GM23338 (cell line): ENCODE measurements around the gene MFNG. TPM values are rescaled to one million over a fixed set of nuclear protein-coding genes. Genes with fewer than 3 reads are reported as not detected.

Experiments used
- ATAC-seq: fragments of 200-7000 bp; cut with Tn5 transposase; 3 replicates; pipeline ENCODE4 v1.9.1; 2020
- DNase-seq: peaks from one replicate; pipeline ENCODE4 v3.0.0-alpha.2; 2015; ENCODE audit warnings: low spot score
- H2AFZ ChIP-seq: fragments of 200-600 bp; sonication (generic); 2 replicates; pipeline ENCODE4 v1.8.0; 2016; ENCODE audit warnings: antibody characterized with exemption, mild to moderate bottlenecking, moderate library complexity
- H3F3A ChIP-seq: fragments of 200-600 bp; sonication (generic); replicated peaks from 2 replicates; pipeline ENCODE4 v1.8.0; 2017; ENCODE audit warnings: antibody characterized with exemption, mixed run types, low read depth
- H3K27ac ChIP-seq: fragments of 200-600 bp; sonication (generic); 2 replicates; pipeline ENCODE4 v1.6.1; 2016; ENCODE audit warnings: low read depth
- H3K27me3 ChIP-seq: fragments of 200-600 bp; sonication (generic); 2 replicates; pipeline ENCODE4 v1.8.0; 2016; ENCODE audit warnings: mild to moderate bottlenecking, mixed run types, moderate library complexity; ENCODE audit not compliant: insufficient read depth
- H3K36me3 ChIP-seq: fragments of 200-600 bp; sonication (generic); 2 replicates; pipeline ENCODE4 v1.8.0; 2016; ENCODE audit warnings: mild to moderate bottlenecking; ENCODE audit not compliant: insufficient read depth
- H3K4me1 ChIP-seq: fragments of 200-600 bp; sonication (generic); 2 replicates; pipeline ENCODE4 v1.8.0; 2016; ENCODE audit warnings: mild to moderate bottlenecking, moderate library complexity; ENCODE audit not compliant: insufficient read depth
- H3K4me2 ChIP-seq: fragments of 200-600 bp; sonication (generic); 2 replicates; pipeline ENCODE4 v1.7.1; 2017; ENCODE audit warnings: mixed run types
- H3K4me3 ChIP-seq: fragments of 200-600 bp; sonication (generic); 2 replicates; pipeline ENCODE4 v1.6.1; 2016; ENCODE audit warnings: mixed run types
- H3K79me2 ChIP-seq: fragments of 200-600 bp; sonication (generic); replicated peaks from 2 replicates; pipeline ENCODE4 v1.8.0; 2017; ENCODE audit warnings: mild to moderate bottlenecking; ENCODE audit not compliant: insufficient read depth
- H3K9me2 ChIP-seq: fragments of 200-600 bp; sonication (generic); 2 replicates; pipeline ENCODE4 v1.8.0; 2017; ENCODE audit not compliant: insufficient read depth
- H4K20me1 ChIP-seq: fragments of 200-600 bp; sonication (generic); replicated peaks from 2 replicates; pipeline ENCODE4 v1.8.0; 2017; ENCODE audit warnings: mild to moderate bottlenecking; ENCODE audit not compliant: insufficient read depth
- H3K27ac Mint-ChIP-seq: 2 replicates; pipeline ENCODE4 v1.8.0; 2020; ENCODE audit warnings: inconsistent platforms, mild to moderate bottlenecking, moderate library complexity, mixed read lengths
- H3K27me3 Mint-ChIP-seq: 3 replicates; pipeline ENCODE4 v1.8.0; 2022; ENCODE audit warnings: low read depth, mild to moderate bottlenecking, moderate library complexity, mixed read lengths, inconsistent platforms; ENCODE audit not compliant: insufficient read depth, poor library complexity
- H3K36me3 Mint-ChIP-seq: 3 replicates; pipeline ENCODE4 v1.8.0; 2021; ENCODE audit warnings: low read depth, mild to moderate bottlenecking, inconsistent platforms, moderate library complexity, mixed read lengths
- H3K4me1 Mint-ChIP-seq: 3 replicates; pipeline ENCODE4 v1.8.0; 2020; ENCODE audit warnings: mild to moderate bottlenecking, inconsistent platforms, mixed read lengths
- H3K4me3 Mint-ChIP-seq: 3 replicates; pipeline ENCODE4 v1.8.0; 2021; ENCODE audit warnings: moderate library complexity, mild to moderate bottlenecking, inconsistent platforms, mixed read lengths
- H3K9me3 Mint-ChIP-seq: 3 replicates; pipeline ENCODE4 v1.8.0; 2020; ENCODE audit warnings: moderate library complexity, mild to moderate bottlenecking, inconsistent platforms, mixed read lengths
- CREB1 ChIP-seq: fragments of 250-450 bp; sonication (Bioruptor Pico); IDR thresholded peaks from 2 replicates; pipeline ENCODE4 v1.5.0; 2020; ENCODE audit warnings: low read depth, mild to moderate bottlenecking, moderate library complexity
- EZH2 ChIP-seq: fragments of 200-600 bp; sonication (generic); IDR thresholded peaks from one replicate; pipeline ENCODE4 v1.8.0; 2017; ENCODE audit warnings: antibody characterized with exemption, mild to moderate bottlenecking, low read depth; ENCODE audit not compliant: unreplicated experiment
- EZH2phosphoT487 ChIP-seq: fragments of 200-600 bp; sonication (generic); IDR thresholded peaks from one replicate; pipeline ENCODE4 v1.8.1; 2018; ENCODE audit warnings: antibody characterized with exemption; ENCODE audit not compliant: unreplicated experiment
- JUNB ChIP-seq: IDR thresholded peaks from one replicate; pipeline ENCODE4 v1.6.1; 2016; ENCODE audit warnings: antibody characterized with exemption; ENCODE audit not compliant: unreplicated experiment
- NANOG ChIP-seq: IDR thresholded peaks from 2 replicates; pipeline ENCODE4 v1.6.1; 2016; ENCODE audit warnings: antibody characterized with exemption, borderline replicate concordance
- POLR2AphosphoS5 ChIP-seq: IDR thresholded peaks from 2 replicates; pipeline ENCODE4 v1.6.1; 2016; ENCODE audit warnings: antibody characterized with exemption, low read depth
- STAT1 ChIP-seq: IDR thresholded peaks from one replicate; pipeline ENCODE4 v1.6.1; 2016; ENCODE audit warnings: antibody characterized with exemption; ENCODE audit not compliant: unreplicated experiment
- ZNF114 ChIP-seq: fragments of 250-450 bp; sonication (Bioruptor Pico); IDR thresholded peaks from 2 replicates; pipeline ENCODE4 v1.5.0; 2020; ENCODE audit warnings: mild to moderate bottlenecking, moderate library complexity
- ZNF331 ChIP-seq: fragments of 250-450 bp; sonication (Bioruptor Pico); IDR thresholded peaks from 2 replicates; pipeline ENCODE4 v1.5.0; 2020; ENCODE audit warnings: low read depth, mild to moderate bottlenecking, moderate library complexity
- polyA plus RNA-seq: library from polyadenylated mRNA; unstranded; fragments of >200 nt; fragmentation: Nextera tagmentation; extraction: Ambion mirVana; gene quantifications from 2 replicates; pipeline ENCODE4 v1.2.1, GENCODE V29; 2016
- total RNA-seq: library from RNA; depleted of rRNA; stranded (reverse); fragments of >200 nt; shearing (Covaris generic); gene quantifications from 2 replicates; pipeline ENCODE4 v1.2.3, GENCODE V29; 2014
- TF ChIP-seq, protein P1 (sequence below): fragments of 250-450 bp; sonication (Bioruptor Pico); IDR thresholded peaks from 2 replicates; pipeline ENCODE4 v1.5.0; 2020; ENCODE audit warnings: mild to moderate bottlenecking, moderate library complexity
- TF ChIP-seq, protein P2 (sequence below): IDR thresholded peaks from 2 replicates; pipeline ENCODE4 v1.6.1; 2016; ENCODE audit warnings: antibody characterized with exemption
- TF ChIP-seq, protein P3 (sequence below): IDR thresholded peaks from one replicate; pipeline ENCODE4 v1.6.1; 2018; ENCODE audit warnings: antibody characterized with exemption; ENCODE audit not compliant: unreplicated experiment
- TF ChIP-seq, protein P4 (sequence below), 2 experiments: fragments of 200-600 bp in 1 of 2; sonication (generic) in 1 of 2; conservative IDR thresholded peaks; 2 replicates each; pipeline versions ENCODE4 v1.5.1 to v1.6.1; 2016 to 2017; ENCODE audit warnings: antibody characterized with exemption in 2 of 2, low read depth in 2 of 2, mild to moderate bottlenecking in 2 of 2, moderate library complexity in 1 of 2

MFNG gene
- total and polyA plus RNA-seq, 2 experiments from 2014 or later, result 1.4 to 1.9 TPM

DNA sequence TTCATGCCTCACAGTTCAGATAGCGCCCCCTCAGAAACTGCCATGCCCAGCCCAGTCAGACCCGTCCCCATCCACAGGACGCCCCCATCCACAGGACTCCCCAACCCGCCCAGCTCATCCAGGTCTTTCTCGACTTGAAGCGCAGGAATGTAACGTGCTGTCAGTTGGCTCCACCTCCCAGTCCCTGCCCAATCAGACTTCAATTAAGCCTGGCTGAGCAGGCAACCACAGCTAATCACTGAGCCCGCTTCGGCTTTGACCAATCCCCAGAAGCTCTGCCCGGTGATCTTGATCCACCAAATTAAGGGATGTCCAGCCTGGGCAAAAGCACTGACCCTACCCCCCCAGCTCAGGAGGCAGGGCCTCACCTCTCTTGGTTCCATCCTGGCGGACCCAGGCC lies 10.5 kb upstream of the MFNG start:
- H3K27ac ChIP-seq, result no peak overlapping the region
- H3K9me3 Mint-ChIP-seq, result no peaks in the 10 kb centered on the region
- no peaks in the 10 kb centered on the region for H3K27me3 ChIP-seq
- peaks cover 32% of the 10 kb centered on the region for H3K4me1 Mint-ChIP-seq
- no peak overlapping the region for H3K4me2 ChIP-seq
- no peaks in the 10 kb centered on the region for H3K79me2 ChIP-seq
- TF ChIP-seq CREB1 (CRISPR knock-in tag) (no peak), ZNF114 (no peak), STAT1 (no peak), JUNB (no peak), ZNF331 (CRISPR knock-in tag) (no peak), EZH2 (no peak), POLR2AphosphoS5 (no peak), NANOG (no peak), EZH2phosphoT487 (no peak)
- TF ChIP-seq, protein P1, sequence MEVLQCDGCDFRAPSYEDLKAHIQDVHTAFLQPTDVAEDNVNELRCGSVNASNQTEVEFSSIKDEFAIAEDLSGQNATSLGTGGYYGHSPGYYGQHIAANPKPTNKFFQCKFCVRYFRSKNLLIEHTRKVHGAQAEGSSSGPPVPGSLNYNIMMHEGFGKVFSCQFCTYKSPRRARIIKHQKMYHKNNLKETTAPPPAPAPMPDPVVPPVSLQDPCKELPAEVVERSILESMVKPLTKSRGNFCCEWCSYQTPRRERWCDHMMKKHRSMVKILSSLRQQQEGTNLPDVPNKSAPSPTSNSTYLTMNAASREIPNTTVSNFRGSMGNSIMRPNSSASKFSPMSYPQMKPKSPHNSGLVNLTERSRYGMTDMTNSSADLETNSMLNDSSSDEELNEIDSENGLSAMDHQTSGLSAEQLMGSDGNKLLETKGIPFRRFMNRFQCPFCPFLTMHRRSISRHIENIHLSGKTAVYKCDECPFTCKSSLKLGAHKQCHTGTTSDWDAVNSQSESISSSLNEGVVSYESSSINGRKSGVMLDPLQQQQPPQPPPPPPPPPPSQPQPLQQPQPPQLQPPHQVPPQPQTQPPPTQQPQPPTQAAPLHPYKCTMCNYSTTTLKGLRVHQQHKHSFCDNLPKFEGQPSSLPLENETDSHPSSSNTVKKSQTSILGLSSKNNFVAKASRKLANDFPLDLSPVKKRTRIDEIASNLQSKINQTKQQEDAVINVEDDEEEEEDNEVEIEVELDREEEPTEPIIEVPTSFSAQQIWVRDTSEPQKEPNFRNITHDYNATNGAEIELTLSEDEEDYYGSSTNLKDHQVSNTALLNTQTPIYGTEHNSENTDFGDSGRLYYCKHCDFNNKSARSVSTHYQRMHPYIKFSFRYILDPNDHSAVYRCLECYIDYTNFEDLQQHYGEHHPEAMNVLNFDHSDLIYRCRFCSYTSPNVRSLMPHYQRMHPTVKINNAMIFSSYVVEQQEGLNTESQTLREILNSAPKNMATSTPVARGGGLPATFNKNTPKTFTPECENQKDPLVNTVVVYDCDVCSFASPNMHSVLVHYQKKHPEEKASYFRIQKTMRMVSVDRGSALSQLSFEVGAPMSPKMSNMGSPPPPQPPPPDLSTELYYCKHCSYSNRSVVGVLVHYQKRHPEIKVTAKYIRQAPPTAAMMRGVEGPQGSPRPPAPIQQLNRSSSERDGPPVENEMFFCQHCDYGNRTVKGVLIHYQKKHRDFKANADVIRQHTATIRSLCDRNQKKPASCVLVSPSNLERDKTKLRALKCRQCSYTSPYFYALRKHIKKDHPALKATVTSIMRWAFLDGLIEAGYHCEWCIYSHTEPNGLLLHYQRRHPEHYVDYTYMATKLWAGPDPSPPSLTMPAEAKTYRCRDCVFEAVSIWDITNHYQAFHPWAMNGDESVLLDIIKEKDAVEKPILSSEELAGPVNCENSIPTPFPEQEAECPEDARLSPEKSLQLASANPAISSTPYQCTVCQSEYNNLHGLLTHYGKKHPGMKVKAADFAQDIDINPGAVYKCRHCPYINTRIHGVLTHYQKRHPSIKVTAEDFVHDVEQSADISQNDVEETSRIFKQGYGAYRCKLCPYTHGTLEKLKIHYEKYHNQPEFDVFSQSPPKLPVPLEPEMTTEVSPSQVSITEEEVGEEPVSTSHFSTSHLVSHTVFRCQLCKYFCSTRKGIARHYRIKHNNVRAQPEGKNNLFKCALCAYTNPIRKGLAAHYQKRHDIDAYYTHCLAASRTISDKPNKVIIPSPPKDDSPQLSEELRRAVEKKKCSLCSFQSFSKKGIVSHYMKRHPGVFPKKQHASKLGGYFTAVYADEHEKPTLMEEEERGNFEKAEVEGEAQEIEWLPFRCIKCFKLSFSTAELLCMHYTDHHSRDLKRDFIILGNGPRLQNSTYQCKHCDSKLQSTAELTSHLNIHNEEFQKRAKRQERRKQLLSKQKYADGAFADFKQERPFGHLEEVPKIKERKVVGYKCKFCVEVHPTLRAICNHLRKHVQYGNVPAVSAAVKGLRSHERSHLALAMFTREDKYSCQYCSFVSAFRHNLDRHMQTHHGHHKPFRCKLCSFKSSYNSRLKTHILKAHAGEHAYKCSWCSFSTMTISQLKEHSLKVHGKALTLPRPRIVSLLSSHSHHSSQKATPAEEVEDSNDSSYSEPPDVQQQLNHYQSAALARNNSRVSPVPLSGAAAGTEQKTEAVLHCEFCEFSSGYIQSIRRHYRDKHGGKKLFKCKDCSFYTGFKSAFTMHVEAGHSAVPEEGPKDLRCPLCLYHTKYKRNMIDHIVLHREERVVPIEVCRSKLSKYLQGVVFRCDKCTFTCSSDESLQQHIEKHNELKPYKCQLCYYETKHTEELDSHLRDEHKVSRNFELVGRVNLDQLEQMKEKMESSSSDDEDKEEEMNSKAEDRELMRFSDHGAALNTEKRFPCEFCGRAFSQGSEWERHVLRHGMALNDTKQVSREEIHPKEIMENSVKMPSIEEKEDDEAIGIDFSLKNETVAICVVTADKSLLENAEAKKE (CRISPR knock-in tag), result no peak
- TF ChIP-seq, protein P2, sequence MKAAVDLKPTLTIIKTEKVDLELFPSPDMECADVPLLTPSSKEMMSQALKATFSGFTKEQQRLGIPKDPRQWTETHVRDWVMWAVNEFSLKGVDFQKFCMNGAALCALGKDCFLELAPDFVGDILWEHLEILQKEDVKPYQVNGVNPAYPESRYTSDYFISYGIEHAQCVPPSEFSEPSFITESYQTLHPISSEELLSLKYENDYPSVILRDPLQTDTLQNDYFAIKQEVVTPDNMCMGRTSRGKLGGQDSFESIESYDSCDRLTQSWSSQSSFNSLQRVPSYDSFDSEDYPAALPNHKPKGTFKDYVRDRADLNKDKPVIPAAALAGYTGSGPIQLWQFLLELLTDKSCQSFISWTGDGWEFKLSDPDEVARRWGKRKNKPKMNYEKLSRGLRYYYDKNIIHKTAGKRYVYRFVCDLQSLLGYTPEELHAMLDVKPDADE, result no peak
- TF ChIP-seq, protein P3, sequence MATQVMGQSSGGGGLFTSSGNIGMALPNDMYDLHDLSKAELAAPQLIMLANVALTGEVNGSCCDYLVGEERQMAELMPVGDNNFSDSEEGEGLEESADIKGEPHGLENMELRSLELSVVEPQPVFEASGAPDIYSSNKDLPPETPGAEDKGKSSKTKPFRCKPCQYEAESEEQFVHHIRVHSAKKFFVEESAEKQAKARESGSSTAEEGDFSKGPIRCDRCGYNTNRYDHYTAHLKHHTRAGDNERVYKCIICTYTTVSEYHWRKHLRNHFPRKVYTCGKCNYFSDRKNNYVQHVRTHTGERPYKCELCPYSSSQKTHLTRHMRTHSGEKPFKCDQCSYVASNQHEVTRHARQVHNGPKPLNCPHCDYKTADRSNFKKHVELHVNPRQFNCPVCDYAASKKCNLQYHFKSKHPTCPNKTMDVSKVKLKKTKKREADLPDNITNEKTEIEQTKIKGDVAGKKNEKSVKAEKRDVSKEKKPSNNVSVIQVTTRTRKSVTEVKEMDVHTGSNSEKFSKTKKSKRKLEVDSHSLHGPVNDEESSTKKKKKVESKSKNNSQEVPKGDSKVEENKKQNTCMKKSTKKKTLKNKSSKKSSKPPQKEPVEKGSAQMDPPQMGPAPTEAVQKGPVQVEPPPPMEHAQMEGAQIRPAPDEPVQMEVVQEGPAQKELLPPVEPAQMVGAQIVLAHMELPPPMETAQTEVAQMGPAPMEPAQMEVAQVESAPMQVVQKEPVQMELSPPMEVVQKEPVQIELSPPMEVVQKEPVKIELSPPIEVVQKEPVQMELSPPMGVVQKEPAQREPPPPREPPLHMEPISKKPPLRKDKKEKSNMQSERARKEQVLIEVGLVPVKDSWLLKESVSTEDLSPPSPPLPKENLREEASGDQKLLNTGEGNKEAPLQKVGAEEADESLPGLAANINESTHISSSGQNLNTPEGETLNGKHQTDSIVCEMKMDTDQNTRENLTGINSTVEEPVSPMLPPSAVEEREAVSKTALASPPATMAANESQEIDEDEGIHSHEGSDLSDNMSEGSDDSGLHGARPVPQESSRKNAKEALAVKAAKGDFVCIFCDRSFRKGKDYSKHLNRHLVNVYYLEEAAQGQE, result no peak
- TF ChIP-seq, protein P4, sequence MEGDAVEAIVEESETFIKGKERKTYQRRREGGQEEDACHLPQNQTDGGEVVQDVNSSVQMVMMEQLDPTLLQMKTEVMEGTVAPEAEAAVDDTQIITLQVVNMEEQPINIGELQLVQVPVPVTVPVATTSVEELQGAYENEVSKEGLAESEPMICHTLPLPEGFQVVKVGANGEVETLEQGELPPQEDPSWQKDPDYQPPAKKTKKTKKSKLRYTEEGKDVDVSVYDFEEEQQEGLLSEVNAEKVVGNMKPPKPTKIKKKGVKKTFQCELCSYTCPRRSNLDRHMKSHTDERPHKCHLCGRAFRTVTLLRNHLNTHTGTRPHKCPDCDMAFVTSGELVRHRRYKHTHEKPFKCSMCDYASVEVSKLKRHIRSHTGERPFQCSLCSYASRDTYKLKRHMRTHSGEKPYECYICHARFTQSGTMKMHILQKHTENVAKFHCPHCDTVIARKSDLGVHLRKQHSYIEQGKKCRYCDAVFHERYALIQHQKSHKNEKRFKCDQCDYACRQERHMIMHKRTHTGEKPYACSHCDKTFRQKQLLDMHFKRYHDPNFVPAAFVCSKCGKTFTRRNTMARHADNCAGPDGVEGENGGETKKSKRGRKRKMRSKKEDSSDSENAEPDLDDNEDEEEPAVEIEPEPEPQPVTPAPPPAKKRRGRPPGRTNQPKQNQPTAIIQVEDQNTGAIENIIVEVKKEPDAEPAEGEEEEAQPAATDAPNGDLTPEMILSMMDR (conservative IDR thresholded peaks at IDR 0.05; ENCODE audit: low read depth in 2 of 2), result no peak
- DNase-seq, result peak; percentile 76
- H4K20me1 ChIP-seq, result no peaks in the 10 kb centered on the region
- no peaks in the 10 kb centered on the region; the same call in 1 of the 2 replicates for H3K4me1 ChIP-seq
- no peak overlapping the region for H2AFZ ChIP-seq
- H3K9me2 ChIP-seq, result no peaks in the 10 kb centered on the region
- peak; percentile 23 for ATAC-seq
- no peaks in the 10 kb centered on the region for H3K36me3 Mint-ChIP-seq
- no peak overlapping the region for H3K4me3 Mint-ChIP-seq
- no peak overlapping the region for H3K4me3 ChIP-seq
- H3K27ac Mint-ChIP-seq, result no peak overlapping the region
- H3K27me3 Mint-ChIP-seq, result peaks cover 11% of the 10 kb centered on the region
- H3F3A ChIP-seq, result 0 out of 2 replicates have a peak, but pooled peaks cover 4% of the 10 kb centered on the region
- H3K36me3 ChIP-seq, result no peaks in the 10 kb centered on the region
